Measurements from ENCODE around the gene OR6X1. TPM values are rescaled to one million over a fixed set of nuclear protein-coding genes. Genes with fewer than 3 reads are reported as not detected.

OR6X1 gene
- not detected in 3 replicates for polyA plus RNA-seq
- polyA plus RNA-seq (2011; ENCODE audit: low read depth) = not detected
- not detected in 2 replicates for polyA plus RNA-seq (2011; cell fraction: cytosol; rRNA removed)
- not detected in 2 replicates for polyA plus RNA-seq (2011; cell fraction: nucleus; rRNA removed)
- polyA plus RNA-seq (2012; ENCODE audit: low replicate concordance) = not detected in 2 replicates
- not detected in 3 replicates for polyA minus RNA-seq
- polyA minus RNA-seq (2011; cell fraction: cytosol; rRNA and poly(A)+ RNA removed) = not detected
- not detected in 2 replicates for polyA minus RNA-seq (2011; cell fraction: nucleus; rRNA and poly(A)+ RNA removed)

DNA sequence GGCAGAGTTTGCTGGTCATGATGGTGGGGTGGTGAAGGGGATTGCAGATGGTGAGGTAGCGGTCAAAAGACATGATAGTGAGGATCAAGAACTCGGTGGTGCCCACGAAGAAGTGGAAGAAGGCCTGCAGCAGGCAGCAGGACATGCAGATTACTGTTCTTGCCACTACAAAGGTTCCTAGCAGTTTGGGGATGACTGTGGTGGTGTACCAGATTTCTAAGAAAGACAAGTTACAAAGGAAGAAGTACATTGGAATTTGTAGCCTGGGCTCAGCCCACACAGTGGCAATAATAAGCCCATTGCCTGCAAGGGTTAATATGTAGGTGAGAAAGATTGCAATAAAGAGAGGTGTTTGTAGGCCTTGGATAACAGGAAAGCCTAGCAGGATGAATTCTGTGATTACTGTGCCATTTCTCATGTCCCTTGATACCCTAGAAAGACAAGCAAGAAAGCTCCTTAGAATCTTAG is at the start of gene OR6X1:
Gene OR6X1, minus strand, starts transcription at position 418 of the 468 bp plus-strand sequence. Its CDS starts 0 bp downstream, at position 418.
- no peak for TF ChIP-seq CTCF (optimal IDR thresholded peaks at IDR 0.05 in 1 of 3, IDR thresholded peaks at IDR 0.05 in 1 of 3, conservative IDR thresholded peaks at IDR 0.05 in 1 of 3; ENCODE audit: extremely low read depth in 1 of 3, insufficient read depth in 2 of 3, low read length in 3 of 3)
- TF ChIP-seq EZH2 (IDR thresholded peaks at IDR 0.05; ENCODE audit: low read length) = no peak
- Histone ChIP-seq H2AFZ (ENCODE audit: control insufficient read depth, low read length) (no peak within 1 kb of the TSS), H3K4me3 (ENCODE audit: control insufficient read depth in 2 of 3, extremely low read depth in 1 of 3, insufficient read depth in 2 of 3, low read depth in 1 of 3, low read length in 3 of 3) (no peak within 1 kb of the TSS), H3K9me1 (ENCODE audit: control insufficient read depth, extremely low read depth, insufficient read depth, low read length) (no peaks in the 10 kb centered on the region), H3K9me3 (ENCODE audit: control insufficient read depth, low read depth, low read length) (no peaks in the 10 kb centered on the region), H3K4me1 (ENCODE audit: control insufficient read depth, extremely low read depth, insufficient read depth, low read length) (peaks cover 6% of the 10 kb centered on the region), H3K27ac (ENCODE audit: control insufficient read depth, insufficient read depth, low read length) (no peak within 1 kb of the TSS), H4K20me1 (ENCODE audit: control insufficient read depth, extremely low read depth, insufficient read depth, low read length) (no peaks in the 10 kb centered on the region), H3K27me3 (ENCODE audit: control insufficient read depth, extremely low read depth, insufficient read depth, low read length) (no peaks in the 10 kb centered on the region), H3K4me2 (ENCODE audit: control insufficient read depth, extremely low read depth, insufficient read depth, low read depth, low read length) (no peak within 1 kb of the TSS), H3K9ac (ENCODE audit: control insufficient read depth, extremely low read depth, insufficient read depth, low read length) (no peak within 1 kb of the TSS), H3K36me3 (ENCODE audit: control insufficient read depth in 2 of 2, extremely low read depth in 1 of 2, insufficient read depth in 2 of 2, low read length in 2 of 2) (no peaks in the 10 kb centered on the region), H3K79me2 (ENCODE audit: control insufficient read depth, insufficient read depth, low read length) (no peaks in the 10 kb centered on the region)
- no peak for FAIRE-seq
- no peak for DNase-seq (ENCODE audit: low read depth, low spot score)
- dilution Hi-C loops (cut with MboI; ENCODE audit: extremely low pct_ligation_motif_present, low sequenced_read_pairs) = no loop called here

DNA sequence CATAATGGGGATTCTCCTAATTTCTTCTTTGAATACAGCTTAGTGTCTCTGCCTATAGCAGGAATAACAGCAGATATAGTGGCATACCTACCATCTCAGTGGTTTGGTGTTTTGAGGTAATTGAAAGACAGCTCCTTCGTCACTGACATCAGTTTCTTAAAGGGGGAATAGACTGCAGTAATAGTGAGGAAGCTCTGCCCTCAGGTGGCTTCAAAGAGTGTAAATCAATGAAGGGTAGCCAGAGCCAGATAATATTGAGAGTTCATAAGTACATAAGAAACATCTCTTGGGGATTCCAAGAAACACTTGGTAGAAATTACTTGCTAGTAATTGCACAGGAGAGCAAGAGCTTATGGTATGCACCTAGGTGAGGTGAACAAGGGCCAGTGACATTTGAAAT is 47.4 kb upstream of the OR6X1 start:
- Histone ChIP-seq H3K36me3 (ENCODE audit: control insufficient read depth in 2 of 2, extremely low read depth in 1 of 2, insufficient read depth in 2 of 2, low read length in 2 of 2) (no peaks in the 10 kb centered on the region), H3K27me3 (ENCODE audit: control insufficient read depth, extremely low read depth, insufficient read depth, low read length) (no peaks in the 10 kb centered on the region), H3K79me2 (ENCODE audit: control insufficient read depth, insufficient read depth, low read length) (no peaks in the 10 kb centered on the region), H3K9me3 (ENCODE audit: control insufficient read depth, low read depth, low read length) (no peaks in the 10 kb centered on the region), H3K27ac (ENCODE audit: control insufficient read depth, insufficient read depth, low read length) (no peak overlapping the region), H3K4me1 (ENCODE audit: control insufficient read depth, extremely low read depth, insufficient read depth, low read length) (no peaks in the 10 kb centered on the region), H4K20me1 (ENCODE audit: control insufficient read depth, extremely low read depth, insufficient read depth, low read length) (no peaks in the 10 kb centered on the region), H3K9me1 (ENCODE audit: control insufficient read depth, extremely low read depth, insufficient read depth, low read length) (no peaks in the 10 kb centered on the region), H3K4me2 (ENCODE audit: control insufficient read depth, extremely low read depth, insufficient read depth, low read depth, low read length) (no peak overlapping the region), H3K9ac (ENCODE audit: control insufficient read depth, extremely low read depth, insufficient read depth, low read length) (no peak overlapping the region), H3K4me3 (ENCODE audit: control insufficient read depth in 2 of 3, extremely low read depth in 1 of 3, insufficient read depth in 2 of 3, low read depth in 1 of 3, low read length in 3 of 3) (no peak overlapping the region), H2AFZ (ENCODE audit: control insufficient read depth, low read length) (no peak overlapping the region)
- FAIRE-seq (no peak), DNase-seq (ENCODE audit: low read depth, low spot score) (no peak)
- no peak for TF ChIP-seq EZH2 (IDR thresholded peaks at IDR 0.05; ENCODE audit: low read length)
- TF ChIP-seq CTCF (optimal IDR thresholded peaks at IDR 0.05 in 1 of 3, IDR thresholded peaks at IDR 0.05 in 1 of 3, conservative IDR thresholded peaks at IDR 0.05 in 1 of 3; ENCODE audit: extremely low read depth in 1 of 3, insufficient read depth in 2 of 3, low read length in 3 of 3) = no peak
- dilution Hi-C loops (cut with MboI; ENCODE audit: extremely low pct_ligation_motif_present, low sequenced_read_pairs) = no loop called here

All from keratinocyte (primary cell).